NCI-H1436 treated with DMSO at 0.1 percent for 48 hours (cell line): ENCODE data around the gene SOCS3.
"Not testable (repeated sequence)": the region's sequence is repeated elsewhere in the genome, so short reads cannot be mapped to it uniquely, and the experiment has no call there.

Experiments
- DNase-seq: peaks from one replicate; lab custom pipeline; 2025; lab: John Stamatoyannopoulos, UW

Gene SOCS3

DNA sequence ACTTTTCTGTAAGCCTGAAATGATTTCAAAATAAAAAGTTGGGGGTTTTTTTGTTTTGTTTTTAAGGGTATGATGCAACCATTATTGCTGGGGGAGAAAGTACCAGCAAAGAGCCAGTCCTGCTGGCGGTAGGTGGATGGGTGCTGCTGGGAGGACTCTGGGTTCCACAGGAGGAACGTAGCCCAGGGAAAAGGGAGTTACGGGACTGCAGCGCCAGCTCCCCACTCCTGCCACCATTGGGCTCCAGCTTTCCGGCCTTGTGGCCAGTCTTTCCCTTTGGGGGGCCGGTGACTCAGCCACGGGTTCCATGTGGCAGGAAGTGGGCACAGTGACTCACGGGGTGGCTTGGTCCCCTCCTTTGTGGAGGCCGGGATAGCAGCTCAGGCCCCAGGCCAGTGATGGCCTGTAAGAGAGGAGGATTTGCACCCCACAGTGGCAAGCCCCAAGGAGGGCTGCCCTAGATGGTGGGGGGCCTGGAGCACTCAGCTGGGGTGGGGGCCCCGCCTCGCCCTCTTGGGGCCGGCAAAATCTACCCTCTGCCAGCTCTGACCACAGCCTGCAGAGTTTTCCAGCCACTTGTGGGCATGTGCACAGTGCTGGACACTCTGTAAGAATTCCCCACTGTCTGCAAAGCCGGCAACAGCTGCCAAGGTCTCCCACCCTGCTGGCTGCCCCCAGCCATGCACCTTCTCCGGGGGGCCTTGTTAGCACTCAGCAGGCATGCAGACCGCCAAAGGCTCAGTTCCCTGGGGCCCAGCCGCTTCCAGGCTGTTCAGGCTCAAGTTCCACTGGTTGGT is 30.4 kb downstream of the SOCS3 start:
- DNase-seq: no peak

DNA sequence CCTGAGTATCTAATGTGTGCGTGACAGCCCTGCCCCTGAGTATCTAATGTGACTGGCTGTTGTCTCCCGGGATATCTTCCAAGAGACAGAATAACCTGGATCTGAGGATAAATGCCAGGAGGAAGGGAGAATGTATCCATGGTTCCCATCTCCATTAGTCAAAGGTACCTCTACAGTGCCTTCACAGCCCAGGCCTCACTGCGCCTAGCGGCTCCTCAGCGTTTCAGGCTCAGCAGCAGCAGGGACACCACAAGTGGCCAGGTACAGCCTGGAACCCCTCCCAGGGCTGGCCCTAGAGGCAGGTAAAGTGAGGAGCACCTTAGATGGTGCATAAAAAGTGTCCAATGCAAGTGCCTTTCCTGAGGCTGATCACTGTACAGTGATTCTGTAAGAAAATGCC is 32.0 kb downstream of the SOCS3 start:
- DNase-seq: no peak

DNA sequence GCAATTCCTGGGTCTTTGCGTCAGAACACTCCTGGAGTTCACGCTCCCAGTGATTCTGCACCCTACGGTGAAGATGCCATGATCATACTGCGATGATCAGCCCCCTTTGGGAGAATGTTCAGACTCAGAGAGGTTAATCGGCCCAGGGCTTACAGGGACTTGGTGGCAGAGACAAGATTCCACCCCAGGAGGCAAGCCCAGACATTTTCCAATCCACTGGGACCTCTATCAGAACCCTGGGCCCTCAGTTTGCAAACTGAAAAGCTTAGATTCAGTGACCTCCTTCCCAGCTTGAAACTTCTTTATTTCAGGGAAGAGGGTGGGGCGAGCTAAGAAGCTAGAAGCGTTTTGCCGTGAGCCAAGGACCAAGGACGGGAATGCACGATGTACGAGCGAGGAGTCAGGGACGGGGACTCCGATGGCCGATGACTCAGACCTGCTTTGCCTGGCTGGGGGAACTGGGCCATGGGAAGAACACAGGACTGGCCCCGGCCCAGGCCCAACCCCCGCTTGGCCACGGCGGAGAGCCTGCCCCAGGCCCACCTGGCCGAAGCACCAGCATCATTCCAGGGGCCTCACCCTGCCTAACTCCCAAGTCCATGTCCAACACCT is 34.7 kb downstream of the SOCS3 start:
- no peak for DNase-seq

DNA sequence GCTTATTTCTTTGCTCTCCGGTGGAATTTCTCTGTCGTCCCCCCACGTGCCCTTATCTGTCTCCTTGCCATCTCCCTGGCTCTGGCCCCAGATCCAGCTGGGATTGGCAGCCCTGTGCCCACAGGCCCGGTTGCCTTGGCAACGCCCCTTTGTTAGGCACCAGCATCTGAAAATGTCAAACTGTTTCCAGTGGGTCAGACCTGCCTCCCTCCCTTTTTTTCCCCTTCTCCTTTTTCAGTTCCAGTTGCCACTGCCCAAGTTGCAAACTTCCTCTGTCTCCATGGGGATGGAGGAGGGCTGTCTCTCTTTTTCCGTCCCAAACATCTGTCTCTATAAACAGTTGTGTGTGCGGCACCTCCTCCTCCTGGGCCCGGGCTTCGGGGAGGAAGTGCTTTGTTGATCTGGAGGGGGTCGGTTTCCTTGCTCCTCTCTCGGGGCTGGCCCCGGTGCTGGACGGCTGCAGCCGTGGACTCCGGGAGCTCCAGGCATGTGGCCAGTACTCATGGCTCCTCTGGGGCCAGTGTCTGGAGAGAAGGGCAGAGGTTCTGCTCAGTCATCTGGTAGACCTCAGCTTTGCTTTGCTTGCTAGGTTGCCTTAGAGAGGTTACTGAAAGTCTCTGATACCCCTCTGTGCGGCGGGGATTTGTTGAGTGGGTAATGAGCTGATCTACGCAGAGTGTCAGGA is 35.3 kb downstream of the SOCS3 start:
- DNase-seq: no peak

DNA sequence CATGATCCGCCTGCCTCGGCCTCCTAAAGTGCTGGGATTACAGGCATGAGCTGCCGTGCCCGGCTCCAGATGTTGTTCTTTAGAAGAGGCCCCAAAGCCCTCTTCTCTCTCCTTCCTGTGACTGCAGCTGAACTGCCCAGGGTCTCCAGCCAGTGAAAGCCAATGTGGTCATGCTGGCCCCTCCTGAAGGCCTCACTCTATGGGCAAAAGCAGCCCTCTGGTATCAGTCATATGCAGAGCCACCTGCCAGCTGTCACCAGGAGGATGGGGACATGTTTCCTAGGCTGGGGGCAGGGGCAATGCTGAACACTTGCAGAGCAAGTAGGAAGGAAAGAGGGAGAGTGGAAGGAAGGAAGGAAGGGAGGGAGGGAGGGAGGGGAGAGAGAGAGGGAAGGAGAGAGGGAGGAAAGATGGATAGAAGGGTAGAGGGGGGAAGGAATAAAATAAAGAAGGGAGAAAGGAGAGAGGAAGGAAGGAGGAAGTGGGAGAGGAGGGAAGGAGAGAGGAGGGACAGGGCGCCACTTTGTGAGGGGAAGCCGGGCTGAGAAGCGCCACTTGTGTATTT is 36.0 kb downstream of the SOCS3 start:
- no peak for DNase-seq

DNA sequence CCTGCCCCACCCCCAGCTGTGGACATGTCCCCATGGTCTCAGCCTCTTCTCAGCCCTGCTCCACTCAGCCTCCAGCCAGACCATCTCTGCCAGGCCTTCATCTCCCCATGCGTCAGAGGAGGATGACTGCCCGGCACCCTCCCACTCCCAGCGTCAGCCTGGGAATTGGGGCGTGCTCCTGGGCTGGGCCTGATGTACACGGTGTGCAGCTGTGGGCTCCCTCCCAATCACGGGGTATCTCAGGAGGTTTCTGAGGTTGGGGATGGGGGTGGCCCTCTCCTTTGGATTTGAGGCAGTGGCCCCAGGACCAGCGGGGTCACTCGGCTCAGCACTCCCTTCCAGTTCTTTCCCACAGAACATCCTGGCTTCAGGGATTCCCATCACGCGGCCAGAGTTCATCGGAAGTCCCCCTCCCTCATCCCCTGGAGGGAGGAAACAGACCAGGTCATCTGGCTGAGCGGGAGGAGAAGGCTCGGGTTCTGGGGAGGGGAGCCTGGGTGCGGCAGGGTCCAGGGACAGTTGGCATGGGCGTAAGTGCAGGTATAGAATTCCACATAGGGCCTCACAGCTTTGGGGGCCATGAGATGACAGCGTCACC is 36.9 kb downstream of the SOCS3 start:
- DNase-seq: no peak

DNA sequence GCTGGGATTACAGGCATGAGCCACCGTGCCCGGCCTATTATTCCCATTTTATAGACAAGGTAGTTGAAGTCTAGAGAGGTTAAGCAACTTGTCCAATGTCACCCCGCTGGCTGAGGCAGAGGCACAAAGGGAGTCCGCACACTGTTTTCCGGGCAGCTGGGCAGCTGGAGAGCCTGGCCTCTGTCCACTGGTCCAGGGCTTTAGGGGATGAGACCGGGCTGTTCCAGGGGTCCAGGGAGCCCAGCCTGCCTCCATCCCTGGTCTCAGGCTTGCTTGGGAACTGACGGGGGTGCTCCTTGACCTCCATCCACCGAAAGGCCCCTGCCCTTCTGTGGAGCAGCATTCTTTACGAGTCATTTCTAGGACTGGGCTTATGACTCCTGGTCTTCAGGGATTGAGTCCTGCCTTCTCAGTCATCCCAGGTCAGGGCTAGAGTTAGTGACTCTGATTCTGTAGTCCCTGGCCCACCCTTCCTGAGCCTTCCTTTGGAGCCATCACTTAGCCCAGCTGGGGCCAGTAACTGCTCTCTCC is 37.5 kb downstream of the SOCS3 start:
- DNase-seq: no peak

DNA sequence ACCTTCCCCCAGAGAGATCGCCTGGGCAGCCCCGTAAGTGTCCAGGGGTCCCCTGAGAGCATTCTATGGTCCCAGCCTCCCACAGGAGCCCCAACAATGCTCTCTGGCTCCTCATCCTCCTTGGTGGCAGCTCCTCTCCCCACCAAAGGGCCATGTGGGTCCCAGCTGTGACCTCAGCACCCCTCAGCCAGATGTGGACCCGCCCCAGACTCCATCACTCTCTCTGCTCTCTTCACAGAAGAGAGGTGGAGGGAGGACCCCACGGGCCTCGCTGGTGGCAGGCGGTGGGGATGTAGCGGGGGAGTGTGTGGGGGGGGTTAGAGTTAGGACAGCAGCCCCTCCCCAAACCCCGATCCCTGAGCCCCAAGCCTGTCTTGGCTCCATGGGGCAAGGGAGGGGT is 41.0 kb downstream of the SOCS3 start:
- DNase-seq: no peak

DNA sequence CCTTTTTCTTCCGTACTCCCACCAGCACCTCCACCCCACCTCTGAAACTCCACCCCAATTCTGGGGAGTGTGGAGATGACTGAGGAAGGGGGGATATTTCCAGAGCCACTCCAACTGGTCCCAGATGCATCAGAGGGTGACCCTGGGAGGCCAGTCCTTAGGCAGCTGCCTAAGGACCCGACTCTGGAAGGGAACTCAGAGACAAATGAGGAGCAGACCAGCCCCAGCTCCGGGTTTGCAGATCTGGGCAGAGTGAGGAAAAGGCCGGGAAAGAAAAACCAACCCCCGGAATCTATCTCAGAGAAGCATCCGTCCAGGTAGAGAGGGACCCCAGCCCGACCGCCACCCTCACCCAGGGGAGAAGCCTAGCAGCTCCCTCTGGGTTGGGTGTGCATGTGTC is 41.5 kb downstream of the SOCS3 start:
- DNase-seq: no peak

DNA sequence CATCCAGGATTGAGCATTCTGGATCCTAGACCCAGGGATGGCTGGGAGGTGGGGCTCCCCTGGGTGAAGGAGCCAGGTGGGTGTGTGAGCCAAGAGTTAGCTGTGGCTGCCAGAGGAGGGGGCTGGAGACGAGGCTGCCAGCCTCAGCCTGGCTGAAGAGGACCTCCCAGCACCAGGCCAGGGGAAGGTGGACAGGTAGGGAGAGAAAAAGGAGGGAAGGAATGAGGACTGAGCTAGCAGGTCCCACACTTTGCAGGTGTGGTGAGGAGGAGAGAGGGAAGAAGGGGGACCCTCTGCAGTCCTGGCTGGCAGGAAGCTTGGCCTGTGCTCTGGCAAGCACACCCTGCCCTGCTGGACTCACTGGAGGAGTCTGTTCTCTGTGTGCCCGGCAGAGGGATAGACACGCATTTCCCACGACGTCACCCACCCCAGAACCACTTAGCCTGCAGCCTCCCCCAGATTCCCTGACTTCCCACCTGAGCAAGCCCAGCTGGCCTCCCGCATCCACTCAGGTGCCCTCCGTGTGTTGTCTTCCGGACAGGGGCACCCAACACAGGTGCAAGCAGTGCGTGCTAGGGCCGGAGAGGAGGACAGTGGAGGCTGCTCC is 42.0 kb downstream of the SOCS3 start:
- no peak for DNase-seq

DNA sequence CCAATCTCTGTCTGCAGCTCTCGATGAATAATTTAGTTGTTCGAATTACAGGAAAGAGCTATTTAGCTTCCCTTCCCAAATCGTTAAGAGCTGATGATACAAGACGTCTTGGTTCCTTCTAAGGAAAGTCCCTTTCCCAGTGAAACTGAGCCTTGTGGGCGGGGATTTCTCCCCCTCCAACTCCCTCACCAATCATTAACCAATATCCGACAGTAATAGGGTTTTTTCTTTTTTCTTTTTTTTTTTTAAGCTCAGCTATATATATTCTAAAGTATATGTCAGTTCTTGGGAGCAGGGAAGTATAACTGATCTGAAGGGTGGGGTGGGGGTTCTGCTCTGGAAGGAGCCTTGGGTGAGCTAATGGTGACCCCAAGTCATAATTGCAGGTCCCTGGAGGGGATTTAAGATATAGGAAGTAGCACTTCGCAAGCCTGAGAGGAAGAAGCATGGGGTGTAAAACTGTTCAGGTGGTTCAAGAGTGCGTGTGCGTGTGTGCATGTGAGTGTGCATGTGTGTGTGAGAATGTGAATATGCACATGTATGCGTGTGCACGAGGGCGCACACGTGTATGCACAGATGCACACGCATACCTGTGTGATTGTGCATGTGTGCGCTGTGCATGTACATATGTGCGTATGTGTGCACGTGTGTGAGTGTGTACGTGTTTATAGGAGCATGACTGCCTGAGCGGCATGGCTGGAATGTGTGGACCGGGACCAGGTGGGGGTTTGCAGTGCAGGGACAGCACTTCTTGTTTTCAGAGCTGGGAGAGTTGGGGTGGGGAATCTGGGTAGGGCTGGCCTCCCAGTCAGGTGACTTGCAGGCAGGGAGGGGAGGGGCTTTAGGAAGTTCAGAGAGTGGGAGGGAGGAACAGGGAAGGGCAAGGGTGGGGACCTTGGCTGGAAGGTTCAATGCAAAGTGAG is 42.7 kb downstream of the SOCS3 start:
- DNase-seq: no peak

DNA sequence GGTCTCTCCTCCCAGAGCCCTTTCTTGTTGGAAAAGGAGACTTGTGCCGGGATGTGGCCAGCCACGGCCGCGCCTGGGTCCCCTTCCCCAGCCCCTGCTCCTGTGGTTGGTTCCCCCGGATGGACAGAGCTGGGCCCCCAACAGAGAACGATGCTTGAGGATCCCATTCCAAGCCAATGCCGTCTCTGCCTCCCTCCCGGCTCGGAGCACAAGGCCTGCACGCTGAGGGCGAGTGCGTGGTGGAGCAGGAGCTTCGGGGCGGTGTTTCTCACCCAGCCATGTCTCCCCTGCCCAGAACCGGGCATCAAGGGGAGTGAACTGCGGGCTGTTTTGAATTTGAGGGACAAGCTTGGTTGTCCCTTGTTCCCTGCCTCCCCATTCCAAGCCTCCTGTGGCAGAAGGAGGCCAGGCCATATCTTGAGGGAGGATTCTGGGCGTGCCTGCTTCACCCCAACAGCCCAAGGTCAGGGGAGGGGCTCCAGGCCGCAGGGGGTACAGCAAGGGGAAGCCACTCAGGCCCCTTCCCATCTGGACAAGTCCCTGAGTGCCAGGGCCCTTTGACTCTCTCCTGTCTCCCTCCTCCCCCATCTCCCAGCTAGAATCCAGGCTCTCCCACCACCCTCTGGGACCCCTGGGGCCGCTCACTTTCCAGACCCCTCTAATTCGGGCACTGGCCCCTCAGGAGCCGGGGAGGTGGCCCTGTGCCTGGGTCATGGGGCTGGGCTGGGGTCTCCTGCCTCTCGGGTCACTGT is 43.6 kb downstream of the SOCS3 start:
- no peak for DNase-seq

DNA sequence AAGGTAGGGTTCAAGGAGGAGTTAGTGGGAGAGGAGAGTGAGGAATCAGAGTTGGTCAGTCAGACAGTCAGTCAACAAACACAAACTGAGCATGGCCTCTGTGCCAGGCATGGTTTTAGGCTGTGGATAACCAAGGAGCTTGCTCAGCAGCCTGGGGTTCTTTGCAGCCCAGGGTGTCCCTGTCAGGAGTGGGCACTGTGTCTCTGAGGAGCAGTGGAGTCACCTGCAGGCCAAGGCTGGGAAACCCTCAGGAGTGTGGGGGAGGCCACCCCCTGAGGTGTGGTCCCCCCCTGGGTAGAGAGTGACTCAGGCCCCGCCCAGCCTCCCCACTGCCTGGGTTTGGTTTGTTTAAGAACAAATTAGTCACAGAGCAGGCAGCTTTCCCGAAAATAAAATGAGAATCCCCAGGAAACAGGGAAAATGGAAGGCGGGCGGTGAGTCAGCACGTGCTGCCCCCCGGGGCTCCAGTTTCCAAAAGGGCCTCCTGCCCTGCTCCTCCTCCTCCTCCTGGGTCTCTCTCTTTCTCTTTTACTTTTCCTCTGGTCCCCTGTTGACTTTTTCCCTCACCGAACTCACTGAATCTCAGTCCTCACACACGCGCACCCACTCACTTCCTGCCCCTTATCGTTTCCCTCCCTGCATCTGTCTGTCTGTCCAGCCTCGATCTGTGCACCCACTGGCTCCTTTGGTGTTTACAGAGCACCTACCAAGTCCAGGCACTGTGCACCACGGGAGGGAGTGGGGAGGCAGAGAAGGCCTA is 44.3 kb downstream of the SOCS3 start:
- DNase-seq: no peak

DNA sequence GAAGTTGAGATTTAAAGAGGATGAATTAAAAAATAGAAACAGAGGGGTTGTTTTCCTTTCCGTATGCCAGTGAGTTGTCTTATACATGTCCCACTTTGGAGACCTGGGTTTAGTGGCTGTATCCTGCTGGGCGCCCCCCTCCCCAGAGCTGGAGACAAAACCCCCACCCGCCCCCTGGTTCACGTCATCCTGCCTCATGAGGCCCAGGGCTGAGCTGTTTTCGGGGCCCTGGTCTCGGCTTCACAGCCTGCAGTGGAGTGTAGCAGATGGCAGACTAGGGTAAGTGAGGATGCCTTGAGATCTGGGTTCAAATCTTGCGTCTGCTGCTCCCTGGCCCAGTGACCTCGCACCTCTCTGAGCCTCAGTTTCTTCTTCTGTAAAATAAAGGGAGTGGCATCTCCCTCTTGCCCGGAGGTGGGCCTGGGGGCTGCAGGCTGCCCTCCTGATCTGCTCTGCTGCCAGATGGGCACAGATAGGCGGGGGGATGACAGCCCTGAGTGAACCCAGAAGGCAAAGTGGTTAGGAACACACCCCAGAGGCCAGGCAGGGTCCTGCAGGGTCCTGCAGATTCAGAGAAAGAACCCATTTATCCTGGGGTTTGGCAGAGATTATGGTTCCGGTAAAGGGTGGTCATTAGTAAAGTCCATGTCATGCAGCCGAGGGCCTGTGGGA is 45.1 kb downstream of the SOCS3 start:
- no peak for DNase-seq

DNA sequence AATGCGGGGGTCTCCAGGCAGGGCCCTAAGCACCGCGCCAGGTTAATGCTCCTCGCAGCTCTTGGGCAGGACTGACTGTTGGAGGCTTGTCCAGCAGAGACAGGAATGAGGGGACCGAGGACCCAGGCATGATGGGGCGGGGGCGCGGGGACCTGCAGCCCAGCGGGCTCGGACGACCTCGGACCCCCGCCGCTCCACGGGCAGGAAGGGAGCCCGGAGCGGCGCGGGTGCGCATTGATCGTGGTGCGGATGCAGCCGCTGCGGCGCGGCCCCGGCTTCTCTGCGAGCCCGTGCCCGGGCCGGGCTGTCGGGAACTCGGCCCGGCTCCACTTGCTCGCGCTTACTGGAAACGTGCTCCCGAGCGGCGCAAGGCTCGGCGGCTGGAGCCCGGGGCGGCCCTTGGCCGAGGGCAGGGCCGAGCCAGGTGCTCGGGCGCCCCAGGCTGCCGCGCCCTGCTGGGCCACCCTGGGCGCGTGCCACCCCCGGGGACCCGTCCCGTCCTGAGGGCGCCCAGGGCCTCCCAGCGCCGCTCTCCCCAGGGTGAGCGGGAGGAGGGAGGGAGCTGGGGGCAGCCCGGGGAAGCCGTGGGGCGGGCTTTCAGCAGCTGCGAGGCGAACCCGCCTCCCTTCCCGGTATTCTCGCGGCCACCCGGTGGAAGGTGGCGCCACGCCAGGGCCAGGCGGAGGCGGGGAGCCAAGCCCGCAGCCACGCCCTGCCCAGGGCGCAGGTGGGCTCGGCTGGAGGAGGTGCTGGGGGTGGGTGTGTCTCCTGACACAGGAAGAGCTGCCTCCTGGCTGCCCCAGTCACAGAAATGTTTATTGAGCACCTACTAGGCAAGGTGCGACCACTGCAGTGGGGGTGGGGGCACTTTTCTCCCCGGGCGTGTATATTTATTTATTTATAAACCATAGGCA is 45.9 kb downstream of the SOCS3 start:
- peak; percentile 58 for DNase-seq

DNA sequence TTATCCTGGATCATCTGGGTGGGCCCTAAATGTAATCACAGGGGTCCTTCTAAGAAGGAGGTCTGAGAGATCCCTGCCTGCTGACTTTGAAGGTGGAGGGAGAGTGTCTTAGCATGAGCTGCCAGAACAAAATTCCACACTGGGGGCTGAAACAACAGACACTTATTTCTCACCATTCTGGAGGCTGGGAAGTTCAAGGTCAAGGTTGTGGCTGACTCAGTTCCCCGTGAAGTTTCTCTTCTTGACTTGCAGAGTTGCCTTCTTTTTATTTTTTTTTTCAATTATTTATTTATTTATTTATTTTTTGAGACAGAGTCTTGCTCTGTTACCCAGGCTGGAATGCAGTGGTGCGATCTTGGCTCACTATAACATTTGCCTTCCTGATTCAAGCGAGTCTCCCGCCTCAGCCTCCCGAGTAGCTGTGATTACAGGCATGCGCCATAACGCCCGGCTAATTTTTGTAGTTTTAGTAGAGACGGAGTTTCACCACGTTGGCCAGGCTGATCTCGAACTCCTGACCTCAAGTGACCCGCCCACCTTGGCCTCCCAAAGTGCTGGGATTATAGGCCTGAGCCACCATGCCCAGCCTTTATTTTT is 50.1 kb downstream of the SOCS3 start:
- not testable (repeated sequence) for DNase-seq
